Measurements from ENCODE around the gene EPHB1. TPM values are rescaled to one million over a fixed set of nuclear protein-coding genes. Genes with fewer than 3 reads are reported as not detected.

The EPHB1 gene
- total RNA-seq, 1 donor from 2014 or later: 0.53 TPM

DNA sequence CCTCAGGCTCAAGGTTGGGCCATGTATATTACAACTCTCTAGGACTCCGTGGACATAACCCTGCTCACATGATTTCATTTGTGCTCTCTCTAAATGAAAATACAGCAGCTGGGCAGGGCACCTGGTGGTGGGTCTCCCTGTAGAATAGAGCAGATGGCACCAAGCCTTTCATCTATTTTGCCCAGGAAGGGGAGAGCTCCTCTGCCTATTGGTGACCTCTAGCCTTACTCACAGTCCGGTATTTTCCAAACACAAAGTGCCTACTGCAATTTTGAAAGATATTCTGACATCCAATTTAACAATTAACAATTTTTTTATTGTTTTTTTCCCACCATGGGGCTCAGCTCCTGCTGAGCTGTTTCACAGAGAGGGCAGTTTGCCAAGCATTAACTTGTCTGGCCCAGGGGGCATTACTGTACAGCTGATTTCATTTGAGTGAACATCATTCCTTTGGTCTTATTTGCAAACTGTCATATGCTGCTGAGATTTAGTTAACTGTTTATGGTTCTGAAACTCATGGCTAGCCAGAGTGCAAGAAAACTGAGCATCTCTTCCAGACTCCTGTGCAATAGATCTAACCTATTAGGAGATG, 474.0 kb downstream of the EPHB1 start:
- TF ChIP-seq, protein P1, sequence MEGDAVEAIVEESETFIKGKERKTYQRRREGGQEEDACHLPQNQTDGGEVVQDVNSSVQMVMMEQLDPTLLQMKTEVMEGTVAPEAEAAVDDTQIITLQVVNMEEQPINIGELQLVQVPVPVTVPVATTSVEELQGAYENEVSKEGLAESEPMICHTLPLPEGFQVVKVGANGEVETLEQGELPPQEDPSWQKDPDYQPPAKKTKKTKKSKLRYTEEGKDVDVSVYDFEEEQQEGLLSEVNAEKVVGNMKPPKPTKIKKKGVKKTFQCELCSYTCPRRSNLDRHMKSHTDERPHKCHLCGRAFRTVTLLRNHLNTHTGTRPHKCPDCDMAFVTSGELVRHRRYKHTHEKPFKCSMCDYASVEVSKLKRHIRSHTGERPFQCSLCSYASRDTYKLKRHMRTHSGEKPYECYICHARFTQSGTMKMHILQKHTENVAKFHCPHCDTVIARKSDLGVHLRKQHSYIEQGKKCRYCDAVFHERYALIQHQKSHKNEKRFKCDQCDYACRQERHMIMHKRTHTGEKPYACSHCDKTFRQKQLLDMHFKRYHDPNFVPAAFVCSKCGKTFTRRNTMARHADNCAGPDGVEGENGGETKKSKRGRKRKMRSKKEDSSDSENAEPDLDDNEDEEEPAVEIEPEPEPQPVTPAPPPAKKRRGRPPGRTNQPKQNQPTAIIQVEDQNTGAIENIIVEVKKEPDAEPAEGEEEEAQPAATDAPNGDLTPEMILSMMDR (IDR thresholded peaks at IDR 0.05): no peak
- Histone ChIP-seq H3K4me1 (no peaks in the 10 kb centered on the region), H3K27ac (no peak overlapping the region), H3K9me3 (no peaks in the 10 kb centered on the region), H3K4me3 (no peak overlapping the region), H3K36me3 (no peaks in the 10 kb centered on the region), H3K27me3 (no peaks in the 10 kb centered on the region)
- intact Hi-C loops (cut with DNase I): no loop called here
- no peak for DNase-seq (ENCODE audit: low spot score in 2 of 2)

DNA sequence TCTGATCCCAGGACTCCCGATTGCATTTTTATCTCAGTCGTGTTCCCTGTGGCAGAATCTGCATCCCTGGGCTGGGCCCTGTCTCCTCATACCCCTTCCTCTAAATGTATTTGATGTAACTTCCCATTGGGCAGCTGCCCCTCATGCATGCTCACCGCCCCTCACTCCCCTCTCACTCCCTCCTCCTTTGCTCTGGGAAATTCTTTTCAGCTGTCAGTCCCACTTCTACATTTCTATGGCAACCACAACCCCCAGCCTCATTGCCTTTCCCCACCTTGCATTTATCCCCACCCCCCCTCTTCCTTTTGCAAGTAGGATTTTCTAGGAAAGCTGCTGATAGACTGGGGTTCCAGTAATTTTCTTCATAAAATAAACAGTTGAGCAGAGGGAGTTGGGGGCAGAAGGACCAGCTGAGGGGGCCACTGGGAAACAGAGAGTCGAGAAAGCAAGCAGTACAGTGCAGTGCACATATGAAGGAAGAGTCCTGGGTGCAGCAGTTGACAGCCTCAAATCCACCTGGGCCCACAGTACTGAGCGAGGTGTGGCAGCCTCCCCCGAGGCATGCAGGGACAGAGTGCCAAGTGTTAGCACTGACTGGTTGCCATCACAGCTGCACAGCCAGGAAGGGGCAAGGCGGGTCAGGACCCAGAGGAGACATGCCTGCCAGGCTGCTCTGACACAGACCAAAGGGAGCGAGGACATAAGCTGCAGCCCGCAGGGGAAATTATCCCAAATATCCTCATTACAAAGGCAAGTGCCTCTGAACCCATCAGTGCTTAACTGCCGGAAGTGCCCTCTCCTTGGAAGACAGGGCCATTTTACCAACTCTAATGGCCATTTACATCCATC, 476.3 kb downstream of the EPHB1 start:
- no peaks in the 10 kb centered on the region for H3K9me3 ChIP-seq
- H3K27ac ChIP-seq: no peak overlapping the region
- no peaks in the 10 kb centered on the region for H3K4me1 ChIP-seq
- intact Hi-C loops (cut with DNase I): no loop called here
- DNase-seq (ENCODE audit: low spot score in 2 of 2): no peak
- H3K4me3 ChIP-seq: no peak overlapping the region
- TF ChIP-seq, protein P1 (IDR thresholded peaks at IDR 0.05): no peak
- no peaks in the 10 kb centered on the region for H3K27me3 ChIP-seq
- H3K36me3 ChIP-seq: no peaks in the 10 kb centered on the region

DNA sequence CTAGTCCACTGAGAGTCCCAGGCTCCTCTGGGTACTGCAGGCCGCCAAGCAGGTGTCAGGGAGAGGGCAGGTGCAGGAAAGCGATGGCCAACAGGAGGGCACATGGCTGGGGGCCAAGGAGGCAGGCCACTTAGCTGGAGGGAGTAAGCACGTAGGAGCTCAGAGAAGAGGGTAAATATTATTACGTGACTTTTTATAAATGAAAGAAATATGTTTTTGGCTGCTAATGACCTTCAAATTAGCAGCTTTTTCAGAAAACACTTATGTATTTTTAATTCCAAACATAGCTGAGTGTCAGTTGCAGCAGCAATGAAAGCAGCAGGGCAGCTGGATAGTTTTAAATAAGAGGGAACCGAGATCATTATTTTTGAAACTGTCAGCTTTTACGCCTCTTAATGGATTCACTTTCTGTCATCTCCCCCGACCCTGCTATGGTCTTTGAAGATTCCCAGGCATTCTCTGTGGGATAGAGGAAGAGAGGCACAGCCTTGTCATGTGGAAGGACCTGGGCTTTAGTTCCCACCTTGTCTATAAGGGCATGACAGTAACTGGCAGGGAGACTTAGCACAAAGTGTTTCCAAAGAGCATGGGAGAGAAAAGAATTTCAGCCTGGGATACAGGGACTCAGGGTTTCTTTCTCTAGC, 477.1 kb downstream of the EPHB1 start:
- DNase-seq (ENCODE audit: low spot score in 2 of 2): no peak
- H3K27ac ChIP-seq: no peak overlapping the region
- no peaks in the 10 kb centered on the region for H3K4me1 ChIP-seq
- no peak overlapping the region for H3K4me3 ChIP-seq
- TF ChIP-seq, protein P1 (IDR thresholded peaks at IDR 0.05): no peak
- H3K36me3 ChIP-seq: no peaks in the 10 kb centered on the region
- intact Hi-C loops (cut with DNase I): no loop called here
- H3K27me3 ChIP-seq: no peaks in the 10 kb centered on the region
- H3K9me3 ChIP-seq: no peaks in the 10 kb centered on the region

DNA sequence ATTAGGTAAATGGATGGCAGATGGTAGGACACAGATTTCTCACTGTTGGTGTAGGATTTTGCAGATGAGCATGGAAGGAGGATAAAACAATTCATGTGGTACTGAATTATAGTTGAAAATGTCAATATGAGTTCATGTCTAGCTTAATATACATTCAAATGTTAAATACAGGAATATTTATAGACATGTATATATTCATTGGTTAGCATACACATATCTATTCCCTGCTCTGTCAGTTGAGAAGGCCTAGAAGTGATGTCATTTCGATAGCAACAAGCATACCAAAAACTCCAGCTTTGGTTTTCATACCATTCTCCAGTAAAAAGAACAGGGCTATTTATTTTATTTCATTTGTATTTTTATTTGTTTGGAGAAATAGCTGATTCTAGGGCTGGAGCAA, 497.1 kb downstream of the EPHB1 start:
- DNase-seq (ENCODE audit: low spot score in 2 of 2): no peak
- TF ChIP-seq, protein P1 (IDR thresholded peaks at IDR 0.05): no peak
- no peaks in the 10 kb centered on the region for H3K4me1 ChIP-seq
- H3K27ac ChIP-seq: no peak overlapping the region
- H3K36me3 ChIP-seq: no peaks in the 10 kb centered on the region
- no peaks in the 10 kb centered on the region for H3K27me3 ChIP-seq
- intact Hi-C loops (cut with DNase I): no loop called here
- no peak overlapping the region for H3K4me3 ChIP-seq
- H3K9me3 ChIP-seq: peaks cover 0 to 4% of the 10 kb centered on the region in 2 donors

DNA sequence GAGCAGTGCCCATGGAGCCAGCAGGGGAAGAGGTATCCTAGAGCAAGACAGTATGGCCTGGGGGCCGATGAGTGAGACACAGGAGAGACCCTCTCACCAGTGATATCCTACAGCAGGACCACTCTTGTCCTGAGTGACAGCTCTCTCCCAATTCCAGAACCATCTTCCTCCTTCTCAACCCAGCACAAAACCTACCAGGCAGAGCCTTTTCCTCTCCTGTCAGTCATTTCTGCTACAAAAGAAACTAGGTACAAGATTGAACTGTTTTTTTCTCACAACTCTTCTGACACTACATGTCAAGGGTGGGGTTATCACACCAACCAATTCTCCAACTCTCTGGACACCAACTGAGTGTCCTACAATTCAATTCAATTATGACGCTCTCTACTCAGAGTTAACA, 506.6 kb downstream of the EPHB1 start:
- DNase-seq (ENCODE audit: low spot score in 2 of 2): no peak
- Histone ChIP-seq H3K4me1 (no peaks in the 10 kb centered on the region), H3K36me3 (no peaks in the 10 kb centered on the region), H3K27me3 (no peaks in the 10 kb centered on the region), H3K27ac (no peak overlapping the region), H3K4me3 (no peak overlapping the region), H3K9me3 (no peaks in the 10 kb centered on the region)
- TF ChIP-seq, protein P1 (IDR thresholded peaks at IDR 0.05): no peak
- intact Hi-C loops (cut with DNase I): no loop called here

Measured in ascending aorta (tissue), 2 donors.